GM19463 (cell line): ENCODE data around the gene RBM23.

ENCODE experiments used
- ATAC-seq: cut with Tn5 transposase; IDR thresholded peaks from one replicate; pipeline ENCODE4 v1.9.1; 2021; ENCODE audit warnings: mild to moderate bottlenecking, moderate library complexity; ENCODE audit not compliant: unreplicated experiment

The RBM23 gene

DNA sequence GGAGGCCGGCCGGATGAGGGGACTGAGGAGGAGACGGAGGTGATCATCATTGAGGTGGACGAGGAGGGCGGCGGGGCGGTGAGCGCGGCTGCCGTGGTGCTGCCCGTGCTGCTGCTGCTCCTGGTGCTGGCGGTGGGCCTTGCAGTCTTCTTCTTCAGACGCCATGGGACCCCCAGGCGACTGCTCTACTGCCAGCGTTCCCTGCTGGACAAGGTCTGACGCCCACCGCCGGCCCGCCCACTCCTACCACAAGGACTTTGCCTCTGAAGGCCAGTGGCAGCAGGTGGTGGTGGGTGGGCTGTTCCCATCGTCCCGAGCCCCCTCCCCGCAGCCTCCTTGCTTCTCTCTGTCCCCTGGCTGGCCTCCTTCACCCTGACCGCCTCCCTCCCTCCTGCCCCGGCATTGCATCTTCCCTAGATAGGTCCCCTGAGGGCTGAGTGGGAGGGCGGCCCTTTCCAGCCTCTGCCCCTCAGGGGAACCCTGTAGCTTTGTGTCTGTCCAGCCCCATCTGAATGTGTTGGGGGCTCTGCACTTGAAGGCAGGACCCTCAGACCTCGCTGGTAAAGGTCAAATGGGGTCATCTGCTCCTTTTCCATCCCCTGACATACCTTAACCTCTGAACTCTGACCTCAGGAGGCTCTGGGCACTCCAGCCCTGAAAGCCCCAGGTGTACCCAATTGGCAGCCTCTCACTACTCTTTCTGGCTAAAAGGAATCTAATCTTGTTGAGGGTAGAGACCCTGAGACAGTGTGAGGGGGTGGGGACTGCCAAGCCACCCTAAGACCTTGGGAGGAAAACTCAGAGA is 72.9 kb downstream of the RBM23 start:
- ATAC-seq = no peak

DNA sequence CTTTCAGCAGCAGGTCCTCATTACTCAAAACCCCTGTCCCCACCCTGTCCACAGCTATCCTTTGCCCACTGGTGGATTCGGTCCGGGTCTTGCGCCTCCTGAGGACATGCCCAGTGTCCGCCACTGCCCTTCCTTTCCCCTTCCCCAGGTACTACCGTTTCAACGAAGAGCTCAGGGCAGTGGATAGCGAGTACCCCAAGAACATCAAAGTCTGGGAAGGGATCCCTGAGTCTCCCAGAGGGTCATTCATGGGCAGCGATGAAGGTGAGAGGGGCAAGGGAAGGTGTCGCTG is 73.9 kb downstream of the RBM23 start:
- no peak for ATAC-seq

DNA sequence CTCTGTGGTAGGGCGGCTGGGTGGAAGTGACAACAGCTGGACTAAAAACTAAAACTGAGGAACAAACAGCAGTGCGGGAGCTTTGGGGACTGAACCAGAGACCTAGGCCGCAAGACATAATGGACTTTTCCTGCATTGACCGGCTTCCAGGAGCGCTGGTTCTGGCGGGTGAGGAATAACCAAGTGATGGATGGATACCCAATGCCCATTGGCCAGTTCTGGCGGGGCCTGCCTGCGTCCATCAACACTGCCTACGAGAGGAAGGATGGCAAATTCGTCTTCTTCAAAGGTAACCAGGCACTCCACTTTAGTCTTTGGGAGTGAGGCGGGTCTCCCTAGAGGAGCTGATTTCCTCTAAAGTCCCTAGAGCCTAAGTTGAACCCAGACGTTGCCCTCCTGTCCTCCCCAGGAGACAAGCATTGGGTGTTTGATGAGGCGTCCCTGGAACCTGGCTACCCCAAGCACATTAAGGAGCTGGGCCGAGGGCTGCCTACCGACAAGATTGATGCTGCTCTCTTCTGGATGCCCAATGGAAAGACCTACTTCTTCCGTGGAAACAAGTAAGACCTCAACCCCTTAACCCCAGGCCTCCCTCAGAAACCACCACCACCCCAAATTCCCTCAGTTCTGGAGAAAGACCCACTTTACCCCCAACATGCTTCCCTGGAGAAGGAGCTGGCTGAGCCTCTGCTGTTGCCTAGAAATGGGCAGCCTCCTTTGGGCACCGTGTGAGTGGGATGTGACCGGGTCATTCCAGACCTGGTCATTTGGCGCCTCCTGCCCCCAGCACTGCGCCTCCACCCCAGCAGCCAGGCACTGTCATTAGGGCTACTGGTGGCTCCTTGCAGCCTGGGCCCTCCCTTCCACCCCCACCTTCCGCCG is 74.5 kb downstream of the RBM23 start:
- ATAC-seq = no peak
